Activated CD8-positive, alpha-beta memory T cell treated with anti-CD3 and anti-CD28 coated beads, Interleukin-2, amount 50 U/mL, for 24 hours (primary cell): ENCODE data around the gene PDCD7.
"Not testable (repeated sequence)": the region's sequence is repeated elsewhere in the genome, so short reads cannot be mapped to it uniquely, and the experiment has no call there.

ENCODE experiments used
- DNase-seq: peaks from one replicate; pipeline ENCODE4 v3.0.0-alpha.2; 2020; ENCODE audit errors: extremely low read depth

PDCD7 gene

GRCh38 chr15:65133548-65134200 lies at the start of gene PDCD7:
Gene PDCD7, minus strand, starts transcription at chr15:65133808. Its CDS starts 27 bp downstream, at chr15:65133781.
- peak; percentile 47 for DNase-seq

GRCh38 chr15:65182538-65182937 lies 48.9 kb upstream of the PDCD7 start:
- no peak for DNase-seq

- DNase-seq, result not testable (repeated sequence)
These were observed 48.2 kb upstream of the PDCD7 start for GRCh38 chr15:65181582-65182353.

GRCh38 chr15:65180167-65180566 lies 46.6 kb upstream of the PDCD7 start:
- no peak for DNase-seq

GRCh38 chr15:65177901-65178300 lies 44.3 kb upstream of the PDCD7 start:
- no peak for DNase-seq

GRCh38 chr15:65176056-65176455 lies 42.4 kb upstream of the PDCD7 start:
- DNase-seq, result no peak

GRCh38 chr15:65175511-65175910 lies 41.9 kb upstream of the PDCD7 start:
- DNase-seq, result no peak

- DNase-seq, result no peak
These were observed 40.9 kb upstream of the PDCD7 start for GRCh38 chr15:65174509-65174908.

GRCh38 chr15:65172531-65172930 lies 38.9 kb upstream of the PDCD7 start:
- DNase-seq, result no peak

- no peak for DNase-seq
These were observed 37.8 kb upstream of the PDCD7 start for GRCh38 chr15:65171428-65171827.

GRCh38 chr15:65165875-65166274 lies 32.3 kb upstream of the PDCD7 start:
- DNase-seq, result no peak

GRCh38 chr15:65164139-65164538 lies 30.5 kb upstream of the PDCD7 start:
- no peak for DNase-seq

- DNase-seq, result no peak
These were observed 29.4 kb upstream of the PDCD7 start for GRCh38 chr15:65163041-65163440.

GRCh38 chr15:65156692-65157091 lies 23.1 kb upstream of the PDCD7 start:
- no peak for DNase-seq

- DNase-seq, result no peak
These were observed 21.1 kb upstream of the PDCD7 start for GRCh38 chr15:65154720-65155119.

- DNase-seq, result no peak
These were observed 14.3 kb upstream of the PDCD7 start for GRCh38 chr15:65147902-65148301.

- DNase-seq, result no peak
These were observed 12.8 kb upstream of the PDCD7 start for GRCh38 chr15:65146438-65146837.

- not testable (repeated sequence) for DNase-seq
These were observed 5.0 kb upstream of the PDCD7 start for GRCh38 chr15:65138631-65139030.

- DNase-seq, result not testable (repeated sequence)
These were observed 4.3 kb upstream of the PDCD7 start for GRCh38 chr15:65137893-65138292.

GRCh38 chr15:65137089-65137488 lies 3.5 kb upstream of the PDCD7 start:
- not testable (repeated sequence) for DNase-seq

- no peak for DNase-seq
These were observed 930 bp upstream of the PDCD7 start for GRCh38 chr15:65134538-65134937.

- DNase-seq, result no peak
These were observed 595 bp downstream of the PDCD7 start for GRCh38 chr15:65132878-65133547.

GRCh38 chr15:65130941-65131340 lies 2.7 kb downstream of the PDCD7 start:
- no peak for DNase-seq
